Right renal cortex interstitium (tissue), 3 donors: ENCODE measurements around the gene POLR2L. TPM values are rescaled to one million over a fixed set of nuclear protein-coding genes. Genes with fewer than 3 reads are reported as not detected.

Experiments used
- DNase-seq, 3 donors: peaks; one replicate each; pipeline ENCODE4 v3.0.0-alpha.2; 2013; ENCODE audit warnings: low read depth in 3 of 3, low spot score in 2 of 3
- polyA plus RNA-seq, 3 donors: library from polyadenylated mRNA; unstranded; fragments of 120-200 nt; gene quantifications; one replicate each; pipeline ENCODE4 v1.2.1, GENCODE V29; 2013; ENCODE audit not compliant: insufficient read length in 3 of 3

Gene POLR2L
- polyA plus RNA-seq, 3 donors: 76.3 to 103 (median 86.9) TPM

GRCh38 chr11:813456-814096, 28.8 kb downstream of the POLR2L start:
- no peak for DNase-seq

- DNase-seq: no peak
Measured at GRCh38 chr11:813072-813455, 29.3 kb downstream of the POLR2L start.

GRCh38 chr11:812390-812789, 29.9 kb downstream of the POLR2L start:
- DNase-seq: no peak

GRCh38 chr11:811446-812245, 30.7 kb downstream of the POLR2L start:
- no peak for DNase-seq

- DNase-seq: no peak
Measured at GRCh38 chr11:810040-810567, 32.2 kb downstream of the POLR2L start.

- DNase-seq: peak; percentile 94 to 98 (median 96)
Measured at GRCh38 chr11:809287-810039, 32.9 kb downstream of the POLR2L start, which contains the start of gene RPLP2. Gene RPLP2 (plus strand): TSS chr11:809967. CDS start chr11:810235, 268 bp downstream.

GRCh38 chr11:808427-809286, 33.7 kb downstream of the POLR2L start:
- DNase-seq: no peak

GRCh38 chr11:804599-804964, 37.7 kb downstream of the POLR2L start:
- no peak for DNase-seq

GRCh38 chr11:803770-804598, 38.3 kb downstream of the POLR2L start:
- no peak for DNase-seq

- DNase-seq: no peak
Measured at GRCh38 chr11:803467-803742, 38.9 kb downstream of the POLR2L start.

- no peak for DNase-seq
Measured at GRCh38 chr11:802693-803466, 39.4 kb downstream of the POLR2L start.

GRCh38 chr11:802018-802617, 40.2 kb downstream of the POLR2L start:
- no peak for DNase-seq

GRCh38 chr11:801097-801780, 41.1 kb downstream of the POLR2L start:
- no peak for DNase-seq

GRCh38 chr11:800473-800872, 41.9 kb downstream of the POLR2L start:
- DNase-seq: no peak

GRCh38 chr11:799641-800316, 42.5 kb downstream of the POLR2L start:
- DNase-seq: no peak

GRCh38 chr11:798093-798713, 44.1 kb downstream of the POLR2L start, which contains the start of gene SLC25A22:
Gene SLC25A22 (minus strand): TSS chr11:798281. CDS start chr11:795006, 3,275 bp downstream.
- DNase-seq: no peak
